Endodermal cell (in vitro differentiated cells): ENCODE data around the gene WWP2. TPM values are rescaled to one million over a fixed set of nuclear protein-coding genes. Genes with fewer than 3 reads are reported as not detected.

ENCODE experiments used
- DNase-seq: peaks from one replicate; pipeline ENCODE4 v3.0.0-alpha.2; 2017
- H3K27ac ChIP-seq: 2 replicates; pipeline ENCODE4 v1.5.1; 2013; ENCODE audit warnings: mild to moderate bottlenecking, low read depth, low read length, moderate library complexity
- H3K27me3 ChIP-seq: 2 replicates; pipeline ENCODE4 v1.6.1; 2013; ENCODE audit warnings: mild to moderate bottlenecking, low read length, moderate library complexity; ENCODE audit not compliant: insufficient read depth, control insufficient read depth, poor library complexity, severe bottlenecking
- H3K36me3 ChIP-seq: 2 replicates; pipeline ENCODE4 v1.7.0; 2013; ENCODE audit warnings: mild to moderate bottlenecking, low read length, moderate library complexity; ENCODE audit not compliant: control insufficient read depth, insufficient read depth
- H3K4me1 ChIP-seq: one replicate; pipeline ENCODE4 v1.7.0; 2013; ENCODE audit warnings: low read length; ENCODE audit not compliant: control insufficient read depth, insufficient read depth
- H3K4me3 ChIP-seq: 2 replicates; pipeline ENCODE4 v1.5.1; 2013; ENCODE audit warnings: mild to moderate bottlenecking, low read length, moderate library complexity
- H3K9ac ChIP-seq: 2 replicates; pipeline ENCODE4 v1.6.1; 2013; ENCODE audit warnings: mild to moderate bottlenecking, low read length, moderate library complexity; ENCODE audit not compliant: poor library complexity, severe bottlenecking; ENCODE audit errors: extremely low read depth
- H3K9me3 ChIP-seq: 2 replicates; pipeline ENCODE4 v1.6.1; 2013; ENCODE audit warnings: mild to moderate bottlenecking, low read length, moderate library complexity; ENCODE audit not compliant: control insufficient read depth
- H3K27ac Mint-ChIP-seq: 2 replicates; pipeline ENCODE4 v1.8.0; 2020; ENCODE audit warnings: mixed read lengths
- H3K27me3 Mint-ChIP-seq: 2 replicates; pipeline ENCODE4 v1.8.0; 2021; ENCODE audit warnings: mild to moderate bottlenecking, mixed read lengths; ENCODE audit not compliant: insufficient read depth
- H3K36me3 Mint-ChIP-seq: 2 replicates; pipeline ENCODE4 v1.8.0; 2020; ENCODE audit warnings: low read depth, mixed read lengths
- H3K4me1 Mint-ChIP-seq: 2 replicates; pipeline ENCODE4 v1.8.0; 2020; ENCODE audit warnings: mixed read lengths
- H3K4me3 Mint-ChIP-seq: 2 replicates; pipeline ENCODE4 v1.8.0; 2020; ENCODE audit warnings: mild to moderate bottlenecking, moderate library complexity, mixed read lengths
- H3K9me3 Mint-ChIP-seq: 2 replicates; pipeline ENCODE4 v1.8.0; 2020; ENCODE audit warnings: mild to moderate bottlenecking, mixed read lengths
- WGBS, 2 experiments: methylation state at CpG; one replicate each; pipeline versions ENCODE4 v1.1.5 to v1.1.7; 2013; ENCODE audit warnings: missing lambda C conversion rate in 2 of 2, mixed read lengths in 1 of 2; ENCODE audit not compliant: insufficient coverage in 1 of 2, insufficient read length in 1 of 2; 5-methylcytosine and 5-hydroxymethylcytosine counted together
- total RNA-seq, 2 donors: library from RNA; stranded (reverse); fragmentation: NEBNext Ultra II Directional in 1 of 2; extraction: Animal tissue kit (Norgen Biotek cat#: 25700) in 1 of 2; gene quantifications; 2 replicates in 1 of 2; 3 replicates in 1 of 2; pipeline ENCODE4 v1.2.1, GENCODE V29; 2021
- TF ChIP-seq, protein P1 (sequence below): fragments of 200-600 bp; sonication (generic); conservative IDR thresholded peaks from 2 replicates; pipeline ENCODE4 v1.5.0; 2021; ENCODE audit warnings: antibody characterized with exemption, mild to moderate bottlenecking

The WWP2 gene
- total RNA-seq, 2 donors from 2014 or later: 42.3 to 50.0 TPM

- Histone ChIP-seq H3K27ac (no peak overlapping the region), H3K4me1 (no peaks in the 10 kb centered on the region), H3K36me3 (peaks cover 21% of the 10 kb centered on the region), H3K9ac (no peak overlapping the region), H3K9me3 (peaks cover 24% of the 10 kb centered on the region), H3K4me3 (no peak overlapping the region), H3K27me3 (no peaks in the 10 kb centered on the region)
- 95 to 100% methylated on average over 2 to 3 of the region's 3 CpGs for WGBS, 2 experiments
- Mint-ChIP-seq H3K27me3 (no peaks in the 10 kb centered on the region), H3K9me3 (peaks cover 15% of the 10 kb centered on the region), H3K36me3 (peaks cover 55% of the 10 kb centered on the region), H3K27ac (no peak overlapping the region), H3K4me3 (no peak overlapping the region), H3K4me1 (no peaks in the 10 kb centered on the region)
- DNase-seq: no peak
- TF ChIP-seq, protein P1, sequence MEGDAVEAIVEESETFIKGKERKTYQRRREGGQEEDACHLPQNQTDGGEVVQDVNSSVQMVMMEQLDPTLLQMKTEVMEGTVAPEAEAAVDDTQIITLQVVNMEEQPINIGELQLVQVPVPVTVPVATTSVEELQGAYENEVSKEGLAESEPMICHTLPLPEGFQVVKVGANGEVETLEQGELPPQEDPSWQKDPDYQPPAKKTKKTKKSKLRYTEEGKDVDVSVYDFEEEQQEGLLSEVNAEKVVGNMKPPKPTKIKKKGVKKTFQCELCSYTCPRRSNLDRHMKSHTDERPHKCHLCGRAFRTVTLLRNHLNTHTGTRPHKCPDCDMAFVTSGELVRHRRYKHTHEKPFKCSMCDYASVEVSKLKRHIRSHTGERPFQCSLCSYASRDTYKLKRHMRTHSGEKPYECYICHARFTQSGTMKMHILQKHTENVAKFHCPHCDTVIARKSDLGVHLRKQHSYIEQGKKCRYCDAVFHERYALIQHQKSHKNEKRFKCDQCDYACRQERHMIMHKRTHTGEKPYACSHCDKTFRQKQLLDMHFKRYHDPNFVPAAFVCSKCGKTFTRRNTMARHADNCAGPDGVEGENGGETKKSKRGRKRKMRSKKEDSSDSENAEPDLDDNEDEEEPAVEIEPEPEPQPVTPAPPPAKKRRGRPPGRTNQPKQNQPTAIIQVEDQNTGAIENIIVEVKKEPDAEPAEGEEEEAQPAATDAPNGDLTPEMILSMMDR: no peak
These were observed 111.7 kb downstream of the WWP2 start for GRCh38 chr16:69873783-69874182.

DNA sequence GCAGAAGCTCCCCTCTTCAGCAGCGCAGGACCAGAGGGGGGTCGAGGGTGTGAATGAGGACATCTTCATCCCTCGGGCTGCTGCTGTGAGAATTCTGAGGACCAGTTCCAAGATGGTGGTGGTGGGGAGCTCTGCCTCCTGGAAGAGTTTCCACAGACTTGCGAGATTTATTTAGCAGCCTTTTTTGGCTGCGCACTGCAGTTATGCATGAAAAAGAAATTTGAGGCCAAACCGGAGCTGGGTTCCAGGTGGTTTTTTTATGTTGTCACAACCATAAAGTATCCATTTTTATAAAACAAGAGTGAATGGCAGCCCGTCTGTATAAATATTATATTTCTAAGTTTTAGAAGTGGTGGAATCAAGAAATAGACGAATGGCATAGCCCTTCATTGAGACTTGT lies 112.1 kb downstream of the WWP2 start:
- DNase-seq: no peak
- Mint-ChIP-seq H3K9me3 (peaks cover 16% of the 10 kb centered on the region), H3K4me3 (no peak overlapping the region), H3K27ac (no peak overlapping the region), H3K4me1 (no peaks in the 10 kb centered on the region), H3K27me3 (no peaks in the 10 kb centered on the region), H3K36me3 (peaks cover 57% of the 10 kb centered on the region)
- Histone ChIP-seq H3K4me1 (no peaks in the 10 kb centered on the region), H3K9ac (no peak overlapping the region), H3K36me3 (peaks cover 23% of the 10 kb centered on the region), H3K4me3 (no peak overlapping the region), H3K9me3 (peaks cover 29% of the 10 kb centered on the region), H3K27ac (no peak overlapping the region), H3K27me3 (no peaks in the 10 kb centered on the region)
- WGBS, 2 experiments: 81 to 100% methylated on average over 2 to 8 of the region's 8 CpGs
- TF ChIP-seq, protein P1: no peak

- Histone ChIP-seq H3K4me1 (no peaks in the 10 kb centered on the region), H3K27ac (no peak overlapping the region), H3K4me3 (no peak overlapping the region), H3K9ac (no peak overlapping the region), H3K27me3 (no peaks in the 10 kb centered on the region), H3K36me3 (peaks cover 21% of the 10 kb centered on the region), H3K9me3 (peaks cover 29% of the 10 kb centered on the region)
- peaks cover 39% of the 10 kb centered on the region for H3K36me3 Mint-ChIP-seq
- H3K9me3 Mint-ChIP-seq: peaks cover 14% of the 10 kb centered on the region
- DNase-seq: no peak
- TF ChIP-seq, protein P1: no peak
- no peaks in the 10 kb centered on the region for H3K27me3 Mint-ChIP-seq
- H3K27ac Mint-ChIP-seq: no peak overlapping the region
- WGBS, 2 experiments: 97% methylated on average over 10 of the region's 10 CpGs
- no peak overlapping the region for H3K4me3 Mint-ChIP-seq
- H3K4me1 Mint-ChIP-seq: peaks cover 4% of the 10 kb centered on the region
These were observed 118.6 kb downstream of the WWP2 start for GRCh38 chr16:69880640-69881133.
